GM19099 (cell line): ENCODE results near the gene RYR2.

ENCODE experiments used
- POLR2A ChIP-seq: IDR thresholded peaks from 3 replicates; pipeline ENCODE4 v1.6.1; 2011; ENCODE audit warnings: low read depth; ENCODE audit not compliant: insufficient read length; ENCODE audit errors: extremely low read depth

The RYR2 gene

DNA sequence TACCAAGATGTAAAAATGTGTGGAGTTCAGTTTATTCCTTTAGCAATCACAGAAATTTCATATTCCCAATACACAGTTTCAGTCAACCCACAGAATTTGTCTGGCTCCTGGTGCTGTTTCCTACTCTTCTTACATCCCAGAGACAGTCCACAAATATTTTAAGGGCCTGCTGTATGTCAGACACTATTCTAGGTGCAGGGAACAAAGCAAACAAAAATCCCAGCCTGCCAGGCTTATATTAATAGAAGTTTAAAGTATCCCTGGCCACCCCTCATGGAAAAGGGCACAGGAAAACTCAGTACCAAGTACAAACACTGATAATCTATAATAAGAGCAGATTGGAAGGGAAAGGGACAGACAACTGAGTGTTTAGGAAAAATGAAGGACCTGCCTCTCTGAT is 653.9 kb downstream of the RYR2 start:
- no peak for TF ChIP-seq POLR2A

DNA sequence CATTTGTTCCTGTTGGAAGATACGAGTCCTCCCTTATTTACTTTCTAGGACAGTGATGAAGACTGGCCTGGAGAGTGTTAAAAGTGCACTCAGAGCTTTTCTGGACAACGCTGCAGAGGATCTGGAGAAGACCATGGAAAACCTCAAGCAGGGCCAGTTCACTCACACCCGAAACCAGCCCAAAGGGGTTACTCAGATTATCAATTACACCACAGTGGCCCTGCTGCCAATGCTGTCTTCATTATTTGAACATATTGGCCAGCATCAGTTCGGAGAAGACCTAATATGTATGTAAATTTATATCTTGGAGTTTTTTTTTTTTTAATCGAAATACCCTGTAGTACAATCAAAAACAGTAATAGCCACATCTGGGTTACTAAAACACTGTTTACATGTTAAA is 658.2 kb downstream of the RYR2 start:
- no peak for TF ChIP-seq POLR2A

DNA sequence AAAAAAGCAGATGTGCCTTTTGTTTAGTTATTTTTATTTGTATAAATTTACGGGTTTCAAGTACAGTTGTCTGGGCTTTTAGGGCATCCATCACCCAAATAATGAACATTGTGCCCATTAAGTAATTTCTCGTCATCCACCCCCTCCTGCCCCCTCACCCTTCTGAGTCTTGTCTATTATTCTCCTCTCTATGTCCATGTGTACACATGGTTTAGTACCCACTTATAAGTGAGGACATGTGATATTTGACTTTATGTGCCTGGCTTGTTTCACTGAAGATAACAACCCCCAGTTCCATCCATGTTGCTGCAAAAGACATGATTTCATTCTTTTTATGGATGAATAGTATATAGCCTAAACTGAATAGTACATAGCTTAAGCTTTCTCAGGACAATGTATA is 659.5 kb downstream of the RYR2 start:
- no peak for TF ChIP-seq POLR2A

DNA sequence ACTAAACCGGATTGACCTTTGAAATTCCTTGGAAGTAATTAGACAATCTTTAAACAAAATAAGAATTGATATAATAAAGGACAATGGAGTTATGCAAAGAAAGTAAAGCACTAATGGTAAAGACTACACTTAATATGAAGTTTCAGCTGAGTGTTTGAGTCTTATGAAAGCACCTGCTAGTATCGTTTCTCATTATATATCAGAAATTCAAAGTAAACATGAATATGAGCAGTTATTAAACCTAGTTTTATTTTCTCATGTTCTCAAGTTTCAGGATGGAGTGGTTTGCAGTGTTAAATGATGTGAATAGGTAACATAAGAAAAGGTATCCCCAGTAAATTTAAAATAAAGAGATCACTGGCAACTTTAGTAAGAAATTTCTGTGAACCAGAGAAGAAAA is 660.2 kb downstream of the RYR2 start:
- no peak for TF ChIP-seq POLR2A

DNA sequence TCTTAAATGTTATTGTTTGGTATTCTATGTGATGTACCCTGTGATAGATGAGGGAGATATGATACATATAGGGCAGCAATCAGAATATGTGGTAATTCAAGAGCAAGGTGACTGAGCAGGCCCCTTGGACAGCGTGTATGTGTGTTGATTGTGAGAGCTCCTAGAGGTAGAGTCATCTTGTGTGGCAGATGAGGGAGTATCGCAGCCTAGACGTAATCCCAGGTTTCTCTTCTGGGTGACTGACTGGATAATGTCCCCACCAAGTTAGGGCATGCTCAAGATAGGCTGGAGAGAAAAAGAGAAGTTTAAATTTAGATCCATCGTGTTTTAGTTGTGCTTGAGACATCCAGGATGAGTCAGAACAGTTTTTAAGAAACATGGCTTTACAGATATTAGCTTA is 663.5 kb downstream of the RYR2 start:
- TF ChIP-seq POLR2A, result no peak

DNA sequence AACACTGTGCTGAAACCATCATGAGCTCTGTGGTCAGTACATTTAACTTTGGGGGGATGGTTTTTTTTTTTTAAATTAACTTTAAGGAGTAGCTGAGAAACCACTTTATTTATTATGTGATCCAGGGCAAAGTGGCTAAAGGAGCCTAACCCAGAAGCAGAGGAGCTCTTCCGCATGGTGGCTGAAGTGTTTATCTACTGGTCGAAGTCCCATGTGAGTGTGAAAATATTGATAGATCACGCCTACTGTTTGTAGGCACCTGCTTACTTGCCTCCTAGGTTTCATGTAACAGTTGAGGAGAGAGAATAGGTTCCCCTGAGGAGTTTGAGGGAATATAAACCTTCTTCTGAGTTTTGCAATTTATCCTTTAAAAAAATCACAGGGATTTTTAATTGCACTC is 667.4 kb downstream of the RYR2 start:
- no peak for TF ChIP-seq POLR2A

DNA sequence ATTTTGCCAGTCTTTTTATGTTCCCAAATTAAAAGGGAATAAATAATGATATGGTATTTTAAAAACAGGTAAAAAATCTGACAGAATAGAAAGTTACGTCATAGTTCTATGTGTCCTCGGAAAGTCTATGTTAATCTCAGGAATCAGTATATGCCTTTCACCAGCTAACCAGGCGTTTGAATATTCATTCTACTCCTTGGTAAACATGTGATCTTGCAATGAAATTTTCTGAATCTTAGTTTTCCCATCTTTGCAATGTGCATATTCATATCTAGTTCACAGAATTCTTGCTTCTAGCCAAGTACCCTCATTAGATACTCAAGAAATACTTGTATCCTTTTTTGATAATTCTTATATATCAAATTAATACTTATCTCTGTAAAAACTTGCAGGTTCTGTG is 669.3 kb downstream of the RYR2 start:
- no peak for TF ChIP-seq POLR2A

DNA sequence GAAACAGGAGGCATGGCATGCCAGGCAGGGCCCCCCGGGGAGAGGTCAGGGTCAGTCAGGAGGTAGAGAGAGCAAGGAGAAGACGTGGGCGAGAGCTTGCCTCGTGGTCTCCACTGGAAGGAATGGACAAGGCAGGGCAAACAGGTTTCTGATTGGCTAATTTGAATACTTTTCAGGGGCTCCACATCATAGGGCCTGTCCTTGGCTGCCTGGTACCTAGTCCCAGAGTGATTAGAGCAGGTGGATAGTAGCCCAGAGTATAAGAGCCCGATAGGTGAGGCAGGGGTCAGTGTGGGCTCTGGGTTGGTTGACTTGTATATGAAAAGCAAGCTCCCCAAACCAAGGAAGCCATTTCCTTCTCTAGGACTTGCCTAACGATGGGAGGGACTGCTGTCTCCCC is 670.1 kb downstream of the RYR2 start:
- TF ChIP-seq POLR2A, result no peak

DNA sequence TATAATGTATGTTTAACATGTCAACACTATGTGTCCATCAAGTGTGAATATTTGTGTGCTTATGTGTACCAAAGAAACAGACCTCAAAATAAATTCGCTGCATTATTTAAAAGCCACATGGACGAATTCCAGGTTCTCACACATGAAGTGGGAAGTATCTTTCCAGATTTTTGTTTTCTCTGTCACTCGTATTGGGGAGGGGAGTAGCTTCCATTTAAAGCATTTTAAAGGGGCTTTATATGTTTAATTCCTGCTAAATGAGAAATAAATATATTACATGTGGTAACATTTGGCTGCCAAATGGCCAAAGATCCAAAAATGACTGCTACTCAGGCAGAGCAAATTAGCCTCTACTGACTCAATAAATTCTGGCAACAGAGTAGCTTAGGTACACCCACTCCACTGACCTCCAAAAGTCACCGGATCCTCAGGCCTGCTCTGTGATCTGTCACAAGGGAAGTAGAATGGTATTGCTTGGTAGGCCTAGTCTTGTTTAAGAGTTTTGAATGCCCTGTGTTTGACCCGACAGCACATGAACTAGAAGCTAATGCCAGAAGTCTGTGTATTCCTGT is 670.7 kb downstream of the RYR2 start:
- TF ChIP-seq POLR2A, result no peak

DNA sequence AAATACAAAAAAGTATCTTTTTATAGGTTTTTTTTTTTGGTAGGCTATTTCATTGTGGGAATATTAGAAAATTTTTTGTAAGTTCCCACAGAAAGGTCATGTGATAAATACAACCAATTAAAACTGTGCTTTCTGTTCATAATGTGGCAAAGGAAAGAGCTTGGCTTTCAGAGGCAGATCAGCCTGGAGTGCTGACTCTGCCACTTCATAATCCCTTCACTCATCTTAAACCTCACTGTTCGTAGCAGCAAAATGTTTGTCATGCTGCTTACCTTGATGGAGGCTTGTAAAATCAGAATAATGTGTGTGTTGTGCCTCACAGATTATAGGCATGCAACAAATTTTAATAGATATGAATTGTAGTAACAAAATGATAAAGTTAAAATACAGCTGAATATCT is 671.9 kb downstream of the RYR2 start:
- TF ChIP-seq POLR2A, result no peak

DNA sequence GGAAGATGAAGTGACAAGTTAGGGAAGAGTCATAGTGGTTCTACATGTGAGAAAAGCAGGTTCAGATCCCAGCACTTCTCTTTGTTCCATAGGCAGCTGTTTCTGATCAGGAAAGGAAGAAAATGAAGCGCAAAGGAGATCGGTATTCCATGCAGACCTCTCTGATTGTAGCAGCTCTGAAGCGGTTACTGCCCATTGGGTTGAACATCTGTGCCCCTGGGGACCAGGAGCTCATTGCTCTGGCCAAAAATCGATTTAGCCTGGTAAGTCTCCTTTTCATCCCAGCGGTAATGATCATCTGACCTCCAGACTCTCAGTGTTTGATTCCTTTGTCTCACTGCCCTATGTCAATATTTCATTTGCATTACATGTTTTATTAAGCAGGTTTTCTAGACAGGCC is 675.1 kb downstream of the RYR2 start:
- TF ChIP-seq POLR2A, result no peak

DNA sequence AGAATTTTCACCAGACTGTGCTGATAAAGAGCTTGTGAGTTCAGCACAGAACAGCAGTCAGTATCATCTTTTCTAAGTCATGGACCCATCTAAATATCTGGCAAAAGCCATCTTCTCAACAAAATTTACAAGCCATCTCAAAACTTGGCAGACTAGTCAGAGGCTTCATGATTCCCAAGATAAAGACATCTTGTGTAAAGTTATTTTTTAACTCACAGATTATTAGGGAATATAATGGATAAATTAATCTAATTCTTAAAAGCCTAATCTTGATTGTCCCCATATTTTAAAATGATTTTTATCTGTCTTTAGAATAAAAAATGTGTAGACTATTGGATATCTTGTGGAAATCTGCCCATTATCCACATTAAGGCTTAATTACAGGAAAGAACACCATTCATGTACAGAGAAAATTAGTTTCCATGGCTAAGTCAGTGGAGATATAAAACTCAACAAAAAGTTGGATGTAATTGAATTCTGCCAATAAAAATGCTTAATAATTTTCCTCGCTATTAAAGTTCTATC is 688.9 kb downstream of the RYR2 start:
- TF ChIP-seq POLR2A, result no peak

DNA sequence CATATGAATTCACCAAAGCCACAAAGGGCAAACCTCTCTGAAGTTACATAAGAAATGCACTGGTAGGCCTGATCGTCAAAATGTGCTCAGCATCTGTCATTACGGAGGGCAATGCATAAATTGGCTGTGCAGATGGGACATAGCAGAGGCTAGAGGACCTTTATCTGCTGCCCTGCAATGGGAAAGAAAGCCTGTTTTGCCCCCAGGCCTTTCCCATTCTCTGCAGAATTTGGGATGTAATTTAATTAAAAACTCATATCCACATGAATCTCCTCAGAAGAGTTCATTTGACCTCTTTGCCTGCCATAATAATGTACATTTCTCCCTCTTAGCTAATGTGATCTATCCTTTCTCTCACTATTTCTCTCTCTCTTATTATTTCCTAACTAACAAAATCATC is 690.7 kb downstream of the RYR2 start:
- no peak for TF ChIP-seq POLR2A

DNA sequence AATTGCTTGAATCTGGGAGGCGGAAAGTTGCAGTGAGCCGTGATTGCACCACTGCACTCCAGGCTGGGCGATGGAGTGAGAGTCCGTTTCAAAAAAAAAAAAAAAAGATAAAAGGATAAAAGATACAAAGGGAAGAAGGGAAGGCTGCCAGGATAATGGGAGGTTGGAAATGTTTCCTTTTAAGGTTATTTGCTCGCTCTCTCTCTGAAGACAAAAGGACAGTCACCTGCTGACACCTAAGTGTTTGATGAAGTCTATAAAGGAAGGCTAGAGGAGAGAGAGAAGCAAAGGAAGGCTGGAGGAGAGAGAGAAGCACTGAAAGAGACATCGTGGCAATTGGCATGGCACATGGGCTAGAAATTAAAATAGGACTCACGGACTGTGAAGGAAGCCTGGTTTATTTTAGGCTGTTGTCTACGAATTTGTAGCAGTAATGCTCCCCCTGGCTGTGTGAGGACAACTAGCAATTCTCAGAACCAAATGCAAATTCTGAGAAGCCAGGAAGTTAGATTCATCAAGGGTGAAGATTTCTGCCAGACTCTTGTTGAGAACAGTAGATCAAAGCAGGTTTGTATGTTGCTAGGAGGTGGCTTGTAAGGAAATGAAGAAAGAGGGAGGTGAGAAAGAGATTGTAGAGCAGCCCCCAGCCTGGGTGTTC is 694.5 kb downstream of the RYR2 start:
- TF ChIP-seq POLR2A, result no peak

DNA sequence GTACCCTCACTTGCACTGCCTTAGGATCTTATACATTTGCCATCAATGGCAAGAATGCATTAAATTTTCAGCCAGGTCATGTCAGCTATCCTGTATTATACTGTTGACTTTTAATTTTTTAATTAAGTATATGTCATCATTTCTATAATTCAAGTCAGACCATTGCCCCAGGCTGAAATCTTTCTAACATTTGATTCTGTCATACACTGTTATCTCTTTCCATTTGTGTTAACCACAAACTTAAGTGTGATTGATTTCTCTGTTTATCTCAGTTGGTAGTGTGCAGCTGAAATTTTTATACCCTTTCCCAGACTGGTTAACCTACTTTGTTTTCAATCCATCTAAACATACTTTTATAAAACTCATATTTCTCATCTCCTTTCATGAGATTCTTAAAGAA is 695.5 kb downstream of the RYR2 start:
- TF ChIP-seq POLR2A, result no peak

DNA sequence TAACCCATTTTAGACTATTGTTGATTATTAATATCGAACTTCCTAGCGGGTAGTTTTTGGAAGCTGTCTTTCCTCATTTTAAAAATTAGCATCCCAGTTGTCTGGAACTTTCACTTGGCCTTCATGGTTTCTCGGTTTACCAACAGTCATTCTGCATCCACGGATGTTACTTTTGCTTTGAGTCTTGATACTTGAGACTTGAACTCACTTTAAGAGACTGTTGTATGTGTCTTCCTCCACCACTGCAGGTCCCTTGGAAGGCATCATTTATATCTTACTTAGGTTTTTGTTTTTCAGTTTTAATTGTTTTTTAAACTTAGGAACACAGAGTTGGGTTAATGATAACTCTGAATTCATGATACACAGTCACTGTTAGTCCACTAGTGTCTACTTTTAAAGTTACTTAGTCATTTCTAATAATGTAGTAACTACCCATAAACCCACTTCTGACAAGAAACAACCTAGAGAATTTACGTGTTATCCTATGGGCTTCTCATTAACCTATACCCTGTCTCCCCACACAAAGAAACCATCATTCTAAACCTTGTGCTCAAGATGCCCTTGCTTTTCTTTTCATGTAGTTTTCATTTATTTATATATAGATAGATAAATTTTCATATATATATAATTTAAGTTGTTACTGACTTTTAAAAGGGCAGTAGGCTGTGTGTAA is 696.1 kb downstream of the RYR2 start:
- no peak for TF ChIP-seq POLR2A
